ENCODE results near the gene GPRIN2.

GPRIN2 gene

GRCh38 chr10:46547541-46548497 is 8.6 kb downstream of the GPRIN2 start:
- DNase-seq: peak; percentile 3

GRCh38 chr10:46546591-46547540 is 9.6 kb downstream of the GPRIN2 start:
- DNase-seq: peak; percentile 3

- DNase-seq: peak; percentile 4
These were observed 10.4 kb downstream of the GPRIN2 start for GRCh38 chr10:46545861-46546590.

- peak; percentile 7 for DNase-seq
These were observed 11.3 kb downstream of the GPRIN2 start for GRCh38 chr10:46544989-46545791.

- no peak for DNase-seq
These were observed 12.7 kb downstream of the GPRIN2 start for GRCh38 chr10:46543466-46544377.

- no peak for DNase-seq
These were observed 13.6 kb downstream of the GPRIN2 start for GRCh38 chr10:46542567-46543465.

GRCh38 chr10:46541735-46542566 is 14.5 kb downstream of the GPRIN2 start:
- DNase-seq: no peak

- DNase-seq: no peak
These were observed 15.3 kb downstream of the GPRIN2 start for GRCh38 chr10:46541017-46541661.

- DNase-seq: no peak
These were observed 15.9 kb downstream of the GPRIN2 start for GRCh38 chr10:46540412-46541016.

- DNase-seq: no peak
These were observed 16.7 kb downstream of the GPRIN2 start for GRCh38 chr10:46539596-46540411.

- no peak for DNase-seq
These were observed 17.6 kb downstream of the GPRIN2 start for GRCh38 chr10:46538717-46539426.

- no peak for DNase-seq
These were observed 18.3 kb downstream of the GPRIN2 start for GRCh38 chr10:46538155-46538554.

GRCh38 chr10:46537309-46537708 is 19.1 kb downstream of the GPRIN2 start:
- DNase-seq: no peak

GRCh38 chr10:46536781-46537180 is 19.7 kb downstream of the GPRIN2 start:
- no peak for DNase-seq

GRCh38 chr10:46536171-46536570 is 20.3 kb downstream of the GPRIN2 start:
- no peak for DNase-seq

Data from stimulated activated CD4-positive, alpha-beta T cell treated with anti-CD3 and anti-CD28 coated beads, Interleukin-4, amount 100 ng/mL, for 24 hours (primary cell).